KMS-11 (cell line): ENCODE results near the gene OR6T1.

ENCODE experiments used
- H2AFZ ChIP-seq: fragments of 200-600 bp; sonication (generic); 2 replicates; pipeline ENCODE4 v1.6.1; 2016; ENCODE audit warnings: antibody characterized with exemption, mixed run types, low read depth
- H3K27ac ChIP-seq: fragments of 200-600 bp; sonication (generic); 2 replicates; pipeline ENCODE4 v1.6.1; 2016; ENCODE audit warnings: mild to moderate bottlenecking, mixed run types
- H3K27me3 ChIP-seq: fragments of 200-600 bp; sonication (generic); 2 replicates; pipeline ENCODE4 v1.6.1; 2017; ENCODE audit warnings: mild to moderate bottlenecking, low read depth, mixed run types, moderate library complexity; ENCODE audit not compliant: insufficient read depth
- H3K36me3 ChIP-seq: fragments of 200-600 bp; sonication (generic); 2 replicates; pipeline ENCODE4 v1.6.1; 2017; ENCODE audit warnings: mild to moderate bottlenecking, mixed run types; ENCODE audit not compliant: insufficient read depth
- H3K4me1 ChIP-seq: fragments of 200-600 bp; sonication (generic); 2 replicates; pipeline ENCODE4 v1.6.1; 2016; ENCODE audit warnings: mild to moderate bottlenecking, low read depth, mixed run types; ENCODE audit not compliant: poor library complexity, severe bottlenecking
- H3K4me2 ChIP-seq: fragments of 200-600 bp; sonication (generic); 2 replicates; pipeline ENCODE4 v1.7.0; 2016; ENCODE audit warnings: mild to moderate bottlenecking, mixed run types
- H3K4me3 ChIP-seq: fragments of 200-600 bp; sonication (generic); IDR thresholded peaks from 2 replicates; pipeline ENCODE4 v1.6.1; 2017; ENCODE audit warnings: low read depth, low read length, mixed read lengths; ENCODE audit not compliant: insufficient read depth
- H3K79me2 ChIP-seq: fragments of 200-600 bp; sonication (generic); 2 replicates; pipeline ENCODE4 v1.6.1; 2016; ENCODE audit warnings: low read depth, mixed run types; ENCODE audit not compliant: insufficient read depth
- H3K9ac ChIP-seq: fragments of 200-600 bp; sonication (generic); 2 replicates; pipeline ENCODE4 v1.6.1; 2016; ENCODE audit warnings: mild to moderate bottlenecking, mixed run types
- H4K20me1 ChIP-seq: fragments of 200-600 bp; sonication (generic); 2 replicates; pipeline ENCODE4 v1.6.1; 2016; ENCODE audit warnings: mild to moderate bottlenecking, mixed run types; ENCODE audit not compliant: insufficient read depth
- CTCF ChIP-seq: fragments of 200-600 bp; sonication (generic); conservative IDR thresholded peaks from 2 replicates; pipeline ENCODE4 v1.6.1; 2017; ENCODE audit warnings: low read depth, mild to moderate bottlenecking, antibody characterized with exemption, low read length, moderate library complexity, mixed read lengths

OR6T1 gene

GRCh38 chr11:123943738-123944137 is at the start of gene OR6T1:
Gene OR6T1, minus strand, starts transcription at chr11:123943838. Its CDS starts 0 bp downstream, at chr11:123943838.
- H3K4me1 ChIP-seq: no peaks in the 10 kb centered on the region
- no peak within 1 kb of the TSS for H2AFZ ChIP-seq
- no peaks in the 10 kb centered on the region for H3K79me2 ChIP-seq
- no peak within 1 kb of the TSS for H3K27ac ChIP-seq
- H3K9ac ChIP-seq: no peak within 1 kb of the TSS
- H3K36me3 ChIP-seq: no peaks in the 10 kb centered on the region
- no peak within 1 kb of the TSS for H3K4me2 ChIP-seq
- H3K4me3 ChIP-seq: no peak within 1 kb of the TSS
- H4K20me1 ChIP-seq: no peaks in the 10 kb centered on the region
- no peak for TF ChIP-seq CTCF
- H3K27me3 ChIP-seq: no peaks in the 10 kb centered on the region

- no peaks in the 10 kb centered on the region for H3K4me1 ChIP-seq
- no peak overlapping the region for H3K4me3 ChIP-seq
Observed at GRCh38 chr11:123979311-123979710, 35.7 kb upstream of the OR6T1 start.

GRCh38 chr11:123977731-123978347 is 34.2 kb upstream of the OR6T1 start, which contains the start of gene OR10S1:
Gene OR10S1, minus strand, starts transcription at chr11:123977781. Its CDS starts 117 bp downstream, at chr11:123977664.
- TF ChIP-seq CTCF: no peak

More at GRCh38 chr11:123979311-123979710, 35.7 kb upstream of the OR6T1 start:
- TF ChIP-seq CTCF: no peak
- Histone ChIP-seq H3K4me2 (no peak overlapping the region), H2AFZ (no peak overlapping the region), H4K20me1 (no peaks in the 10 kb centered on the region), H3K9ac (no peak overlapping the region), H3K79me2 (no peaks in the 10 kb centered on the region), H3K27me3 (no peaks in the 10 kb centered on the region), H3K27ac (no peak overlapping the region), H3K36me3 (no peaks in the 10 kb centered on the region)

DNA sequence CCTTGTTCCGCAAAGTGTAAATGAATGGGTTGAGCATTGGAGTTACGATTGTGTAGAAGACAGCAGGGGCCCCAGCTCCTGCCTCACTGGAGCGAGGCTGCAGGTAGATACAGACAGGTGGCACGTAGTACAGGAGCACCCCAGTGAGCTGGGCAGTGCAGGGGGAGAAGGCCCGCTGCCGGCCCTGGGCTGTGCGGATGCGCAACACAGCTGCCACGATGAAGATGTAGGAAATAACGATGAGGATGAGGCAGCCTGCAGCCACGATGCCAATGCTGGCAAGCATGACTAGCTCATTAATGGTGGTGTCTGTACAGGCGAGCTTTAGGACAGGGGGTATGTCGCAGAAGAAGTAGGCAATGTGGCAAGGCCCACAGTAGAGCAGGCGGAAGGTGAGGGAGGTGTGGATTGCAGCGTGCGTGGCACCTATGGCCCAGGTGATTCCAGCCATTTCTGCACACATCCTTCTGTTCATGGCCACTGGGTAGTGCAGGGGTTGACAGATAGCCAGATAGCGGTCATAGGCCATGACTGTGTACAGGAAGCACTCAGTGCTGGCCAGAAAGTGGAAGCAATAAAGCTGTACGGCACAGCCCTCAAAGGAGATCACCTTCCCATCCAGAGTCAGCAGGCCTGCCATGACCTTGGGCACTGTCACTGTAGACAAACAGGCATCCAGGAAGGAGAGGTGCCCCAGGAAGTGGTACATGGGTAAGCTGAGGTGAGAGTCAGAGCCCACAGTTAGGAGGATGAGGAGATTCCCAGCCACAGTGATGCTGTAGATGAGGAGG is 33.3 kb upstream of the OR6T1 start:
- Histone ChIP-seq H3K4me3 (no peak overlapping the region), H3K4me1 (no peaks in the 10 kb centered on the region), H3K79me2 (no peaks in the 10 kb centered on the region), H3K4me2 (no peak overlapping the region), H3K36me3 (no peaks in the 10 kb centered on the region), H2AFZ (no peak overlapping the region), H4K20me1 (no peaks in the 10 kb centered on the region), H3K27ac (no peak overlapping the region), H3K9ac (no peak overlapping the region), H3K27me3 (no peaks in the 10 kb centered on the region)
- TF ChIP-seq CTCF: no peak

More at GRCh38 chr11:123977731-123978347, 34.2 kb upstream of the OR6T1 start, which contains the start of gene OR10S1:
- Histone ChIP-seq H3K79me2 (no peaks in the 10 kb centered on the region), H3K27ac (no peak within 1 kb of the TSS), H3K9ac (no peak within 1 kb of the TSS), H3K4me1 (no peaks in the 10 kb centered on the region), H3K4me2 (no peak within 1 kb of the TSS), H3K27me3 (no peaks in the 10 kb centered on the region), H3K36me3 (no peaks in the 10 kb centered on the region), H2AFZ (no peak within 1 kb of the TSS), H3K4me3 (no peak within 1 kb of the TSS), H4K20me1 (no peaks in the 10 kb centered on the region)
